ENCODE results near the gene MAP2K6.

Gene MAP2K6

DNA sequence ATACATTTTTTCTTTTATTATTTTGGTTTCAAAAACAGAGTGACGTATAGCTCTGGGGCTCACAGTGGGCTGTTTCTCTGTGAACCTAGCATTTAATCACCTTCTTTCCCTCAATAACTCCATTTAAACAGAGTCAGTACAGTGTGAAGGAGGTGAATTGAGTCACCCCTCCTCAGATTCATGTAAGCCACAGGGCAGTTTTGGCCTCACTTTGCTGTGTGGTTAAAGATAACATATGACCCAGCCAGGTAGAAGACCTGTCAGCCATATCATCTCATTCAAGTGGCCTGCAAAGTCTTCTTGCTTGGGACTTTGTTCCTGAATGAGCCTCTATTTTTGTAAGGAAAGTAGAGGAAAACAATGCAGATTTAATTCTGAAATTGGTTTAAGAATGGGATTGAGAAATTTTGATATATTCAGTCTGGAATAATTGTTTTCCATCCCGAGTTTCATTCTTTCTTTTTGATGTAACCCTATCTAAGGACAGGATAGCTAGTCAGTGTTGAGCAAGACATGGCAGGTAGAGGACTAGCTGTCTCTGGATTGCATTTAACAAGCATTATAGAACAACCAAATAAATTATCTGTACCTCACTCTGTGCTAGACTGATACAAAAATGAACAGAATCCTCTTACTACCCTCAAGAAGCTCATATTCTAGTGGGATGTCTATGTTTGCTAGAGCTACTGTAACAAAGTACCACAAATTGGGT, 13.1 kb downstream of the MAP2K6 start:
- DNase-seq (ENCODE audit: low read depth): no peak

GRCh38 chr17:69428252-69428980, 13.9 kb downstream of the MAP2K6 start:
- DNase-seq (ENCODE audit: low read depth): no peak

GRCh38 chr17:69430488-69430887, 16.0 kb downstream of the MAP2K6 start:
- no peak for DNase-seq (ENCODE audit: low read depth)

GRCh38 chr17:69431835-69432234, 17.3 kb downstream of the MAP2K6 start:
- no peak for DNase-seq (ENCODE audit: low read depth)

GRCh38 chr17:69433093-69433492, 18.6 kb downstream of the MAP2K6 start:
- DNase-seq (ENCODE audit: low read depth): no peak

GRCh38 chr17:69434164-69434579, 19.7 kb downstream of the MAP2K6 start:
- DNase-seq (ENCODE audit: low read depth): no peak

- DNase-seq (ENCODE audit: low read depth): no peak
Observed at GRCh38 chr17:69435971-69436696, 21.6 kb downstream of the MAP2K6 start.

DNA sequence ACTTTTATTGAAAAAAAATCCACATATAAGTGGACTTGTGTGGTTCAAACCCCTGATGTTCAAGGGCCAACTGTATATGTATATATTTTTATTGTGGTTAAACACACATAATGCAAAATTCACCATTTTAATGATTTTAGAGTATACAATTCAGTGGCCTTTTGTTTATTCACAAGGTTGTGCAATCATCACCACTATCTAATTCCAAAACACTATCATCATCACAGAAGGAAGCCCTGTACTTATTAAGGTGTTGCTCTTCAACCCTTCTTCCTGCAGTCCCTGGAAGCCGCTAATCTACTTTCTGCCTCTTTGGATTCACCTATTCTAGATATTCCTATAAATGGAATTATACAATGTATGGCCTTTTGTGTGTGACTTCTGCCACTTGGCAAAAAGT, 23.0 kb downstream of the MAP2K6 start:
- no peak for DNase-seq (ENCODE audit: low read depth)

DNA sequence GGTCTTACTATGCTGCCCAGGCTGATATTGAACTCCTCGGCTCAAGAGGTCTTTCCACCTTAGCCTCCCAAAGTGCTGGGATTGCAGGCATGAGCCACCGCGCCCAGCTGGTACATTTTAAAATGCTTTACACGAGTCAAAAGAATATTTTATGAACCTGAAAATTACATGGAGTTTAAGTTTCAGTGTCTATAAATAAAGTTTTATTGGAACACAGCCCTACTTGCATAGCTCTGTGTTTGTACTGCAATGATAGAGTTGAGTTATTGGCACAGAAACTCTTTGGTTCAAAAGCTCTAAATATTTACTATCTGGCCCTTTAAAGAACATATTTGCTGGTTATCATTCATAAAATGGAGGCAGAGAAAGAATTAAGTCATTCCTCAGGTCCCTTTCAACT, 24.3 kb downstream of the MAP2K6 start:
- DNase-seq (ENCODE audit: low read depth): no peak

- DNase-seq (ENCODE audit: low read depth): no peak
Observed at GRCh38 chr17:69441179-69441578, 26.7 kb downstream of the MAP2K6 start.

DNA sequence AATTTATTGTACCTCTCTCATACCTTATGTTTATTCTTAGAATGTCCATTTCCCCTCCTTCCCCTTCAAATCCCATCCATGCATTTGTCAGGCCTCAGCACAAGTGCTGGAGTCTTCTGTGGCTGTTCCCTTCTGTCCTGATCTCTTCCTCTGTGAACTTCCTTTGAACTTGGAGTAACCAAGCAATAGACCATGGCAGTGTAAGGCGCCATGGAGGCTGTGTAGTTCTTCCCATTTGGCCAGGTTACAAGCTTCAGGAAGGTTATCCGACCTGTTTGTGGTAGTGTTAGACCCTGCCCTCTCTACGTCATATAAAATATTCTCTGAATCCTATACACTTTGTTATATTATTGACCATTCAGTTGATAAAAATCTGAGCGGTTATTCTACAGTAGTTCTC, 28.6 kb downstream of the MAP2K6 start:
- no peak for DNase-seq (ENCODE audit: low read depth)

- DNase-seq (ENCODE audit: low read depth): no peak
Observed at GRCh38 chr17:69444023-69444422, 29.5 kb downstream of the MAP2K6 start.

- no peak for DNase-seq (ENCODE audit: low read depth)
Observed at GRCh38 chr17:69445132-69445531, 30.6 kb downstream of the MAP2K6 start.

- no peak for DNase-seq (ENCODE audit: low read depth)
Observed at GRCh38 chr17:69447726-69448125, 33.2 kb downstream of the MAP2K6 start.

- no peak for DNase-seq (ENCODE audit: low read depth)
Observed at GRCh38 chr17:69448431-69449102, 34.1 kb downstream of the MAP2K6 start.

DNA sequence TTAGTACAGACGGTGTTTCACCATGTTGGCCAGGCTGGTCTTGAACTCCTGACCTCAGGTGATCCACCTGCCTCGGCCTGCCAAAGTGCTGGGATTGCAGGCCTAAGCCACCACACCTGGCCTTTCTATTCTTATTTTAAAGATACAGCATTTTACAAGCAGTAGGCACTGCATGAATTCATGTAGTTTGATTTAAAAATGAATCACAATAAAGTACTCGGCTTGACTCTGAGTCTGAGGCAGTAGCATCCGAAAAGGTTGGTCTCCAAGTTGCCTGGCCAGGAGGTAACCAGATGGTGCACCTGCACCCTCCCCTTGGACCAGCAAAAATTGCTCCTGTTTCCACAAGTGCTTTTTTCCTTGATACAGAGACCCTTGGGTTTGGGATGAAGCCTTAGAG, 35.6 kb downstream of the MAP2K6 start:
- DNase-seq (ENCODE audit: low read depth): no peak

DNA sequence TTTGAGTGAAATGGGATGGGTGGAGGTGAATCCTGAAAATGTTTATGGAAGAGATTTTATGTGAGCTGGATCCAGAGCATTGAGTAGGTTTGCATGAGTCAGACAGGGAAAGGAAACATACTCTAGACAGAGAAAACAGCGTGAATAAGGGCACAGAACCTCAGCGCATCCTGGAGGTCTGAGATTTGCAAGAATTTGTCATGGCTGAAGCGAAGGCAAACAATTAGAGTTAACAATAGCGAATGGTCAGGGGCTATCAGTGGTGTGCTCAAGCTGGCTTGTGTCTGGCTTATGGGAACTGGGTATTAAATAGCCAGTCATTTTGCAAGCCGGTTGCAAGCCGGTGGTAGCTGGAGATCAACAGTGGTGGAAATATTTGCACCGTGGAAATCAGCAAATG, 36.4 kb downstream of the MAP2K6 start:
- no peak for DNase-seq (ENCODE audit: low read depth)

GRCh38 chr17:69451416-69452394, 37.2 kb downstream of the MAP2K6 start:
- no peak for DNase-seq (ENCODE audit: low read depth)

GRCh38 chr17:69452664-69453260, 38.3 kb downstream of the MAP2K6 start:
- no peak for DNase-seq (ENCODE audit: low read depth)

GRCh38 chr17:69454051-69454450, 39.6 kb downstream of the MAP2K6 start:
- DNase-seq (ENCODE audit: low read depth): no peak

GRCh38 chr17:69455040-69455439, 40.5 kb downstream of the MAP2K6 start:
- DNase-seq (ENCODE audit: low read depth): no peak

Measured in HS-27A (cell line).